GM21390 (cell line): ENCODE results near the gene TNC.
"Not testable (repeated sequence)": the region's sequence is repeated elsewhere in the genome, so short reads cannot be mapped to it uniquely, and the experiment has no call there.

Source experiments
- ATAC-seq: cut with Tn5 transposase; IDR thresholded peaks from one replicate; pipeline ENCODE4 v1.9.1; 2021; ENCODE audit not compliant: unreplicated experiment

TNC gene

DNA sequence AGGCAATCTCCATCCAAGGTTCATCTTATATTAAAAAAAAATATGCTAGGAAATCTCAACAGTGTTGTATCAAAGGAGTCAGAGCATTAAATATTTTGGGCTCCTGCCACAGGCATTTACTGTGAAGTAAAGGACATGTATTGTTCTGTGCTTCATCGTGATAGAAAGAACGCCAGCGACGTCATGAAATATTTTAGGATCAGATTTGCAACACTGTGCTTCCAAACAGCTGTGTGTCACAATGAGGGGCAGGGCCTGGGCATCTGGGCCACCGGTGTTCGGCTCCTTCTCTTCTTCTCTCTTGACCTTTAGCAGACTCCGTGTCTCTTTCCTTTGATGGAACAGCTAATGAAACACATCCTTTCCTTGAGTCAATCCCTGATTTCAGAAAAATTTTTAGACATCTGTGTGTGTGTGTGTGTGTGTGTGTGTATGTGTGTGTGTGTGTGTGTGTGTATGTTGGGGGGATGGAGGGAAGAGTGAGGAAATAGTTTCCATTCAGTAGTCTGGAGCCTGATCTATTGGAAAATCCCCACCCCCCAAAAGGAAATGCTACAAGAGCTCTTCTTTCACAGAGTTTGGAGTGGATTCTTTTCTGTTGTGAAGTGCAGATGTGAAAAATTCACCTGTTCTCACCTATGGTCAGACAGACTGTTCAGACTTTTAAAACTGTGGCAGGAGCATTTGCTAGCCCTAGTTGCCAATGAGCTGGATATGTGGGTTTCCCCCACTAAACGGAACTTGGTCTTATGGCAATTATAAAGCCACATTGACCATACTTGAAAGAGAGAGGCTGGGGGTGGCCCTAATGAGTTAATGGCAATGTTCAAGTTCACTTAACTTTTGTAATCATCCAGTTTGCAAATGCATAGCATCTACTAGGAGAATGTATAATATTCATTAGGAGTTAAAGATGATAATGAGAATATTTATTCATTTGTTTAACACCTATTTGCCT is 18.1 kb upstream of the TNC start:
- no peak for ATAC-seq

DNA sequence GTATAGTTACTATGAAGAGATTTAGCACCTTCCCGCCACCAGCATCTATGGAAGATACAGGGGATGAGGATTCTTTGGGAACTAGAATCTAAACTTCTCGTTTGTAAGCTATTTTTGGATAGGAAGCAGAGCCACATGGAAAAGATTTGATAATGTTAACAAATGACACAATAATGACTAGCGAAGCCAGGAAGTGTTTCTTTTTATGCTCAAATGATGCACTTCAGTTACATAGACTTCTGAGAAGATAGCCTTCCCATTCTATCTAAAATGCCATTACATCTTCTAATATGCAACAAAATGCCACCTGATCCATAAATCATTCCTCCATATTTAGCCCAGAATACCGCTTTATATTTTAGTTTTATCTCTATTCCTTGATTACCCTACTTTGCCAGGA is 17.0 kb upstream of the TNC start:
- no peak for ATAC-seq

DNA sequence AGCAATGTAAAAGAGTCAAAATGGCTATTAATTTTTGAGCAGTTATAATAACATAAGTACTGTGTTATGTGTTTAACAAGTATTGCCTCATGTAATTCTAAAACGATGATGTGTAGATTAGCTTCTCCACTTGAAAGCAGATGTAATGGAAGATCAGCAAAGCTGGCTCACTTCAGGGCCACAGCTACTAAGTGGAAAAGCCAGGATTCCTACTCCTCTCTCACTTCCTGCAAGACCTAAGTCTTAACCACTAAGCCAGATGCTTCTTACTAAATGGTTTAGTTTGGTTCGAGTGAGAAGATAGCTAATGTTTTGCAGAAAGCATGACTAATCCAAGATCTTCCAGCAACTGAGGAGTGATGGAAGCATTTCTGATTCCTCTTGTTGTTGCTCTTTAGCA is 15.7 kb upstream of the TNC start:
- no peak for ATAC-seq

- no peak for ATAC-seq
Measured at GRCh38 chr9:115132648-115133047, 14.7 kb upstream of the TNC start.

GRCh38 chr9:115130176-115130575 is 12.2 kb upstream of the TNC start:
- no peak for ATAC-seq

DNA sequence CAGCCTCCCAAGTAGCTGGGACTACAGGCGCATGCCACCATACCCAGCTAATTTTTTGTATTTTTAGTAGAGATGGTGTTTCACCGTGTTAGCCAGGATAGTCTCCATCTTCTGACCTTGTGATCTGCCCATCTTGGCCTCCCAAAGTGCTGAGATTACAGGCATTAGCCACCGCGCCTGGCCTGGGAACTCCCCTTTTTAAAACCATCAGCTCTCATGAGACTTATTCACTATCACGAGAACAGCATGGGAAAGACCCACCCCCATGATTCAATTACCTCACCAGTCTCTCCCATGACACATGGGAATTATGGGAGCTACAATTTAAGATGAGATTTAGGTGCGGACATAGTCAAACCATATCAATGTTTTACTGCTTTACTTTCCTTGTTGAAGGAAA is 10.8 kb upstream of the TNC start:
- not testable (repeated sequence) for ATAC-seq

- no peak for ATAC-seq
Measured at GRCh38 chr9:115127191-115127817, 9.3 kb upstream of the TNC start.

DNA sequence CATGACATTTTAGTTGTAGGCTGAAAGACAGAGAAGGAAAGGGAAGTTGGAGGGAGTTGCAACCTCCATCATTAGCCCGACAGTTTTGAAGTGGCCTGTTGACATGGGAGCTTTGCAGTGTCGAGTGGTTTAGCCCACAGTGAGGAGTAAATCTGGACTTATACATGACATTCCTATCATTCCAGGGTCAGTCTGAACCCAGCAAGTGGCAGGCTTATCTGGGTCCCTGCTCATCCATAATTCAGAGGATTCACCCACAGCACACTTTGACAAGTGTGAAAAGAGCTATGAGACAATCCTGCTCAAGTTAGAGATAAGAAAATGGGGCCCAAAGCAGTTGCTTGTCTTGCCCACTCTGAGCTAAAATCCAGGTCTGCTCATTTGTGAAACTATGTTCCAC is 8.4 kb upstream of the TNC start:
- ATAC-seq, result no peak

- no peak for ATAC-seq
Measured at GRCh38 chr9:115122937-115123336, 5.0 kb upstream of the TNC start.

DNA sequence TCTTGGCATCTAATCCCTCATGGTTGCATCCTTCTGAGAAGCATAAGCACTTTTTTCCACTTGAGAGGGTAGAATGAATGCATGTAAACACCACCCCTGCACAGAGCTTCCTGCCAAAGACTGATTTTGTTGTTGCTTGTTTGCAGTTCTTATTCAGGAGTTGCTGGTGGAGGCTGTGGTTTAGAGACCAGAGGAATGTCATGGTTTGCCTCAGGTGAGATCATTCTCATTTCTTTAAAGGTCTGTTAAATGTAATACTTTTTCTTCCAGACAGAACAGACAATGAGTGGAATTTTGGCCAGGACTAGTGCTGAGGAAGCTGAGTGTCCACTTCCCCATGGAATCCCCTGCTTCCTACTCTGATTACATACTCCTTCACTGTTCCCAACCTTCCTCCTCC is 3.2 kb upstream of the TNC start:
- no peak for ATAC-seq

DNA sequence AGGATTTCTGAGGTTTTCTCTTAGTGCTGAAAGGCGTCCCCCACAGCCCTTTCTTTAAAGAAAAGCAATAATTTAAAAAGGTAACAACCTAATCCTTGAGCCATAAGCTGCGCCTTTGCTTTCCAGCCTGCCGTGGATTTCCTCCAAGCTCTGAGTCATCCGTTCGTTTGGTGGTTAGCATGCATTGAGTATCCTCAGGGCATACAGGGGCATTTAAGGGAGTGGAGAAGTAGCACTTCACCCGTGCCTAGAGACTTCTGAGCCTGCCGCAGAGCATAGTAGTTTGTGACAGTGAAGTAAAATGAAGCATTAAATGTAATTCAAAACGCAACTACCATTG is 892 bp upstream of the TNC start:
- ATAC-seq, result no peak

DNA sequence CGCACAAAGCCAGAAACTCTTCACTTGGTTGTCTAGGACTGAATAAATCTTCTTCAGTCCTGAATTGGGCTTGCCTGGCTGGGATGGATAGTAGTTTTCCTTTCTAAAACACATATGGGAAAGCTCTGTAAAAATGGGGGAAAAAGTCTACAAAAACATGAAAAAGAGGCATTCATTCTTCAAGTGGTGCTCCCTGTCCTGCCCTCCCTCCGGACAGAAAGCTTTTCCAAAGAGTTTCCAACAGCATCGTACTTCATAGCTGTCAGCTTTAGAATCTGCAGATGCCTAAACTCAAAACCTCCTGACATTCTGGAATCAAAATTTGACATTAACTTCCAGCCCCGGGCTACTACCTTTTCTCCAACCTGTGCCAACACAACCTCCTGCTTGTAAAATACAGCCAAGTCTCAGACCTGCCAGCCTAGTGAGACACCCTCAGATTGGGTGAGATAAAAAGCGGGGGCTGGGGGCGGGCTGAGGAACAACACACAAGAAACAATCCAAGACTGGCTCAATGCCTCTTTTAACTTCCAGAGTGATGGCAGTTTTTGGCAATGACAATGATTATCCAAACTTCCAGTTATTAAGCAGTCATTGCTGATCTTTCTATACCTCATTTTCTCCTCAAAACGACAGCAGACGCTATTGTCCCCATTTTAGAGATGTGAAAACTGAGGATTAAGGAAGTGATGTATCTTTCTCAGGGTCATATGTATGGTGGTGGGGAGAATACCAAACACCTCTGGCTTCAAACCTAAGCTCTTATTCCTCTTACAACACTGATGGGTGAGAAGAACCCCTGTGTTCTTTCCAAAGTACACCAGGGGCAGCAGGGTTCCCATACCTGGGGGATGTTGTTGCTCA is 1.3 kb downstream of the TNC start:
- no peak for ATAC-seq

GRCh38 chr9:115115924-115116323 is 2.0 kb downstream of the TNC start:
- no peak for ATAC-seq

DNA sequence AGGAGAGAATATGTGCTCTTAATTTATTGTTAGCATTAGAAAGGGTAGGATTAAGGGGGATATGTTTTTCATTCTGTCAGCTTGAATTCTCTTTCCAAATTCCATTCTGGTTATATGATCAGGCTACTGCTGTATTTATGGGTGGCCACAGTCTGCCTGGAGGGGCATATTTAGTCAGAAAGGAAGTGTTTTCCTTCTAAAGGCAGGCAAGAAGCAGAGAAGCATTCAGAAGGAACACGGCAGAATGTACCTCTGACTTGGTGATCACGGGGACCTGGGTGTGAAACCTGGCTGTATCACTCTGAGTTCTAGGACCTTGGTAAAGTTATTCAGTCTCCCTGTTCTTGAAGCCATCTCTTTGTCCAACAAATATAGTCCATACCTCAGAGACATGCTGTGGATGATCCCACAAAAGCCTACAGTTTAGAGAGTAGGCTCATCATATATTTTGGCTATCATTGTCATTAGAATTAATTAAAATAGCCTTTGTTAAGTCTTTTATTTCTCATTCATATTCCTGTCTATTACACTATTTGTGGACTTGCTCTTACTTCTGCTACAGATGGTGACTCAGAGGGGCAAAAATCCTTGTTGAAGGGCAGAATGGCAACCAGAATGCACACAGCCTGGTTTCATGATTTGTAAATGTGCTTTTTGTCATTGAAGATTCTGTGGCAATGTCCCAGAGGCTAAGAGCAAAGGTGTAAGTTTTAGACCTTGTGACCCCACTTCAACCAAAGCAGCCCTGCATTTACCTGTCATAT is 2.7 kb downstream of the TNC start:
- ATAC-seq, result no peak

GRCh38 chr9:115114546-115114945 is 3.4 kb downstream of the TNC start:
- no peak for ATAC-seq

GRCh38 chr9:115114084-115114483 is 3.9 kb downstream of the TNC start:
- no peak for ATAC-seq

DNA sequence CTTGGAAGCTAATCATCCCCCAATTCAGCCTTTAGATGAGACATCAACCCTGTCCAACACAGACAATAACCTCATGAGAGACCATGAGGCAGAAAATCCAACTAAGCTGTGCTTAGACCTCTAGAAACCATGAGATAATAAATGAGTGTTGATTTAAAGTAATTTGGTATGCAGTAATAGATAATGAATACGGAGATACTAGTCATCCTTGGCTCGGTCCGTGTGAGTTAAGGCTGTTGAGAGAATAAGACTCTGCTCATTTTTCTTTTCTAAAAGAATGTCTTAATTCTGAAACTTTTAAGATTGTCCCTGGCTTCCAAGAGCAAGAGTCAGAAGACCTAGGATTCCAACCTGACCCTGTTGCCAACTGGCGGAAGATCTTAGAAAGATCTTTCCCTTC is 6.1 kb downstream of the TNC start:
- ATAC-seq, result no peak

DNA sequence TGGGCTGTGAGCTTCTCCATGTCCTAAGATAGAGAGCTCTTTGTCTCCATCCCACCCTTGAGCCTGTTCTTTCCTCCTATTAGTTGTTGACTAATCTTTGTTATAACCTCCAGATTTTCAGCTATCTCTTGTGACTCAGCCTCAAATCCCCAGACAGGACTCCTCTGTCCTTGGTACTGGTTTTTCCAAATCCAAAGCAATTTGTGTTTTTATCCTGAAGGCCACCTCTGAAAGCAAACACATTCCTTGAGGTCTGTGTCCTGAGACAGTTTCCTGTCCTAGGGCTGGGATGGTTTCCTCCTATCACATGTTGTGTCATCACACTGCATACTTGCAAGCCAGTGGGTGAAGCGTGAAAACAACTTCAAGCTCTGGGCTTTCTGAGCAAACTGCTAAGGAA is 8.5 kb downstream of the TNC start:
- ATAC-seq, result no peak

- no peak for ATAC-seq
Measured at GRCh38 chr9:115107701-115108100, 10.3 kb downstream of the TNC start.

GRCh38 chr9:115106642-115107041 is 11.3 kb downstream of the TNC start:
- ATAC-seq, result no peak

DNA sequence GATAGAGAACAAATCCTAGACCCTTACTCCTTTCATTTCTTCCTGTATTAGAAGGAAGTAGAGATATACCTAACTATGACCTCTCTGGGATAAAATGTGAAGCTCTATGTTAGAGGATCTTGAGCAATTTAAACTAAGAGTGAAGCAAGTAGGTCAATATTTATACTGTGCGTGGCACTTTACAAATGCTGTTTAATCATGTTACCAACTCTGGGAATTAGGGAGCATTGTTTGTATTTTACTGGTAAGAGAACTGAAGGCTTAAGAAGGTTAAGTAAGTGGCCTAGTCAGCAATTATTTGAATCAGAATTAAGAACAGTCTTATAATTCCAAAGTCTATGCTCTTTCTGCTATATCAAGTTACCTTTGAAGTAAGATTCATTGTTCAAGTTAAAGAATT is 12.0 kb downstream of the TNC start:
- ATAC-seq, result no peak
